Measurements from ENCODE around the gene MYO5B.

The MYO5B gene

GRCh38 chr18:50061876-50062517, 132.9 kb downstream of the MYO5B start:
- DNase-seq: no peak

- DNase-seq: no peak
Observed at GRCh38 chr18:50060822-50061221, 134.1 kb downstream of the MYO5B start.

GRCh38 chr18:50058731-50059130, 136.2 kb downstream of the MYO5B start:
- no peak for DNase-seq

GRCh38 chr18:50057009-50057408, 137.9 kb downstream of the MYO5B start:
- DNase-seq: no peak

GRCh38 chr18:50056185-50056584, 138.8 kb downstream of the MYO5B start:
- DNase-seq: no peak

- no peak for DNase-seq
Observed at GRCh38 chr18:50055488-50055887, 139.5 kb downstream of the MYO5B start.

- no peak for DNase-seq
Observed at GRCh38 chr18:50053111-50053510, 141.8 kb downstream of the MYO5B start.

GRCh38 chr18:50051288-50051687, 143.7 kb downstream of the MYO5B start:
- no peak for DNase-seq

- DNase-seq: no peak
Observed at GRCh38 chr18:50045126-50045525, 149.8 kb downstream of the MYO5B start.

GRCh38 chr18:50044402-50044801, 150.5 kb downstream of the MYO5B start:
- no peak for DNase-seq

- DNase-seq: no peak
Observed at GRCh38 chr18:50042611-50043010, 152.3 kb downstream of the MYO5B start.

- DNase-seq: no peak
Observed at GRCh38 chr18:50039746-50040145, 155.2 kb downstream of the MYO5B start.

- peak; percentile 7 for DNase-seq
Observed at GRCh38 chr18:50038448-50038847, 156.5 kb downstream of the MYO5B start.

- DNase-seq: no peak
Observed at GRCh38 chr18:50034029-50034428, 160.9 kb downstream of the MYO5B start.

- DNase-seq: no peak
Observed at GRCh38 chr18:50033004-50033403, 161.9 kb downstream of the MYO5B start.

- DNase-seq: no peak
Observed at GRCh38 chr18:50030146-50030545, 164.8 kb downstream of the MYO5B start.

GRCh38 chr18:50027996-50028395, 167.0 kb downstream of the MYO5B start:
- DNase-seq: no peak

GRCh38 chr18:50024466-50024865, 170.5 kb downstream of the MYO5B start:
- DNase-seq: no peak

GRCh38 chr18:50022985-50023384, 172.0 kb downstream of the MYO5B start:
- no peak for DNase-seq

GRCh38 chr18:50014606-50015005, 180.3 kb downstream of the MYO5B start:
- no peak for DNase-seq

GRCh38 chr18:50013363-50014138, 181.4 kb downstream of the MYO5B start:
- DNase-seq: no peak

GRCh38 chr18:50011813-50012435, 183.0 kb downstream of the MYO5B start:
- DNase-seq: no peak

- DNase-seq: peak; percentile 24
Observed at GRCh38 chr18:50009773-50010335, 185.1 kb downstream of the MYO5B start.

- DNase-seq: no peak
Observed at GRCh38 chr18:50008306-50008705, 186.6 kb downstream of the MYO5B start.

Measured in stimulated activated CD4-positive, alpha-beta T cell treated with anti-CD3 and anti-CD28 coated beads, Interleukin-4, amount 100 ng/mL, for 24 hours (primary cell).